ENCODE data around the gene AK2.
"Not testable (repeated sequence)": the region's sequence is repeated elsewhere in the genome, so short reads cannot be mapped to it uniquely, and the experiment has no call there.

The AK2 gene

DNA sequence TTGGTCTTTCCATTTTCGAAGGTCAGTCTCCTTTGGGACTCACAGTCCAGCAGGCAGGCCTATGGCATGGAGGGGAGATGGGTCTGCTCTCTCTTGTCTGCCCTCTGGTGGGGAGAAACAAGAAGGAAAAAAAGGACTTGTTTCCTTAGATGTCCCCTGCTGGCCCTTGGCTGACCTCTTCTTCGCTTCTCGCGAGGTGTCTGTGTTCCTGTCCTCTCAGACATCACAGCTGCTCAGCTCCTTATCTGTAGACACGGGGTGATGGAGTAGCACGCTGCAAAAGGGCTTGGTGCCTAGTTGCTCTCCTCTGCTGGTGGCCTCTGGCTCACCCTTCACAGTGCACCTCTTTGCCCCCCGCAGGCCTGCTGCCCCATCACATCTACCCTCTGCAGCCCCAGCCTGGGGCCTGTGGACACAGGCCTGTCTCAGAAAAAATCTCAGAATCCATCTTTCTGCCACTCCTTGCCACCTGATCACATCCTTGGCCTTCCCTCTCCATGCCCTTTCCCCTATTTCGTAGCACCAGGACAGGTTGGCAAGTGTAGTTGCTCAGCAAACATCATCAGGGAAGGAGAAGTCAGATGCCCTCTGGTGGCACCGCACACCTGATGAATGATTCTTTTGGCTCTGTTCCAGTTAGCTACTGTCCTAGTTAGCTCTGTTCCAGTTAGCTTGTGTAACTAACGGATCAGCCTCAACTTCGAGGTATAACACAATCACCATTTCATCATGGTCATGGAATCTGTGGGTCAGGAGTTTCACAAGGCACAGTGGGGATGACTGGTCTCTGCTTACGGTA, 18.7 kb upstream of the AK2 start:
- no peak for DNase-seq (ENCODE audit: low read depth in 2 of 2)

DNA sequence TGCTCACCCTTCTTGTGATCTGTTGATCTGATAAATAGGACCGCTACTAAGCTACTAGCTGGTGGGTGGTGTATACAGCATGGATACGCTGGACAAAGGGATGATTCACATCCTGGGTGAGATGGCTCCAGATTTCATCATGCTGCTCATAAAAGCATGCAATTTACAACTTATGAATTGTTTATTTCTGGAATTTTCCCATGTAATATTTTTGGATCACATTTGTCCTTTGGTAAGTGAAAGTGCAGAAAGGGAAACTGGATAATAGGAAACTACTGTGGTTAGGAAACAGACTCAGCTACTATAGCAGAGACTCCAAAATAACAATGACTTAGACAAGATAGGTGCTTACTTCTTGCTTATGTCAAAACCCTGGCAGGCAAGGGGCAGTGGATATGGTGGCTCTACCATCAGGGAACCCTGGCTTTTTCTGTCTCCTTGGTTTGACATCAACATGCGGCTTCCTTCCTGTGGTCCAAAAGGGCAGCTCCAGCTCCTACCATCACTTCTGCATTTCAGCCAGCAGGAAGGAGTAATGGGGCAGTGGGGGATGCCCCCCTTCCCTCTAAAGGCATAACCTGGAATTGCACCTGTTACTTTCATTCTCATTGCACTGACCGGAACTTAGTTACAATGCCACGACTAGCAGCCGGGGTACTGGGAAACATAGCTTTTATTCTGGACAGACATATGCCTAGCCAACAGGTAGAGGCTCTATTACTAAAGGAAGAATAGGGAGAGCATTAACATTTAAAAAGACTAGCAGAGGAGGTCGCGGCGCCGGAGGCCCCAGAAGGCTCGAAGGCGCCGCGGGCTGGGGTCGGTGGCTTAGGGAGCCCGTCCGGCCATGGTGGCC, 13.8 kb upstream of the AK2 start:
- no peak for DNase-seq (ENCODE audit: low read depth in 2 of 2)

DNA sequence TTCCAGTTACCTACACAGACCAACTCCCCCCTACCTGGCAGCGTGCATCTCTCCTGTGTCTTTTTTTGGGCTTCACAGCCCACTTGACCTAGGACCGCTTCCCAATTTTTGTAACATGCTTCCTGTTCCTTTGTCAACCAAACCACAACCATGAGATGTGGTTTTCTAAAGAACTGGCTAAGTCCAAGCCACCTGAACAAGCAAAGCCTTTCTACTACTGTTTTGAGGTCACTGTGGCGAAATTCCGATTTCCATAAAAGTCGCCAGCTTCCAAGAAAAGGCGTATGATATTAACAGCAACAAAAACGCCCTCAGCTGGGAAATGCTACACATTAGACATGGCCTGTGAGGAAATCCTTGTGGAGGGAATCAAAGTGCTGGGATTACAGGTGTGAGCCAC, 12.7 kb upstream of the AK2 start:
- no peak for DNase-seq (ENCODE audit: low read depth in 2 of 2)

DNA sequence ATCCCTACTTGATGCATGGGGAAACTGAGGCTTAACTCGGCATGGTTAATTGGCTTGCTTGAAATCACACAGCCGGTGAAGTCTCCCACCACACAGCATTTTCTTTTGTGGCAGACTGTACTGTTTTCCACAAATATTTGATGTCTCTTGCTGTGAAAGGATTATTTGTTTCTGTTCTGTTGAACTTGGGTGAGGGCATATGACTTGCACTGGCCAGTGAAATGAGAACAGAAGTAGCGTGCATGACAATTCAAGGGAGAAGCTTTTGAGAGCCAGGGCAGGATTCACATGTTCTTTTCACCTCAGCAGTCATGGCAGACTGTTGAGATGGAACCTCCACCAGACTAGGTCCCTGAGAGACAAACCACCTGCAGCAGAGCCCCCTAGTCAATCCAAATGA, 11.7 kb upstream of the AK2 start:
- no peak for DNase-seq (ENCODE audit: low read depth in 2 of 2)

DNA sequence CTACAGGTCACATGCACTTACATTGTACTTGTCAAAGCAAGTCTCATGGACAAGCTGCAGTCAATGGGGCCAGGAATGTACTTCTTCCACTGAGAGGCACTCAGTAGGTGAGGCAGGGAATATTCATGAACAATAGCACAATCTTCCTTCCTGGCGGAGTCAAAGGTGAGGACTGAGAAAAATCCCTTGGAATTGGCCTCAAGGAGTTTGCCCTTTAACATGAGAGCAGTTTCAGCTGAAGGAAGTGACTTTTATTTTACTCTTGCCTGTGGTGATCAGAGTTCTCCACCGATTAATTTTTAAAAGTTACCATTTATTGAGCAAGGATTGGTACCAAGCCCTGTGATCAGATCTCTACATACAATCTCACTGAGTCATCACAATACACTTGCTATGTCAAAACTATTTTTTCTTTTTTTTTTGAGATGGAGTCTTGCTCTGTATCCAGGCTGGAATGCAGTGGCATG, 11.2 kb upstream of the AK2 start:
- no peak for DNase-seq (ENCODE audit: low read depth in 2 of 2)

DNA sequence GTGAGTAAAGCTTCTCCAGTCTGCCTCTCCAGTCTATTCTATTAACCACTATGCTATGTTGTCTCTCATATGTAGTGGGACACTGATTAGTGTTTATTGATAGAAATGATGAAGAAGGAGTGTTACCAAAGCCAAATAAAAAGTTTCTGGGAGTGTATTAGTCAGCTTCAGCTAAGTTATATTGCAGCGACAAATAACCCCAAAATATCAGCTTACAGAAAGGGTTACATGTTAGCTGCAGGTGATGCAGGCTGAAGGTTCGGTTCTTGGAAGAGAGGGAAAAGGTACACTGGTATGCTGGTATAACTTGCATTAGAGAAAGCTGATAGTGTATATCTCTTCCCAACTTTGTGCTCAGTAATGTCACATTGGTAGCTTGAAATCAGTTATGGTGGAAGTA, 10.6 kb upstream of the AK2 start:
- no peak for DNase-seq (ENCODE audit: low read depth in 2 of 2)

DNA sequence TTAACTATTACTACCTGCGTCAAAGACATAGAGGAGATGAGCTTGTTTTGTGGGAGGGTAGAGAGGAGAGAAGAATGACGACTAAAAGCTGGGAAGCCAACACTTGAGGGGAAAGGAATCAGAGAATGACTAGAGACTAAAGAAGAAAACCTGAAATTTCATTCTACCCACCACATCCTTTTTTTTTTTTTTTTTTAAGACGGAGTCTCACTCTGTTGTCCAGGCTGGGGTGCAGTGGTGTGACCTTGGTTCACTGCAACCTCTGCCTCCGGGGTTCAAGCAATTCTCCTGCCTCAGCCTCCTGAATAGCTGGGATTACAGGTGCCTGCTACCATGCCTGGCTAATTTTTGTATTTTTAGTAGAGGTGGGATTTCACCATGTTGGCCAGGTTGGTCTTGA, 9.6 kb upstream of the AK2 start:
- not testable (repeated sequence) for DNase-seq (ENCODE audit: low read depth in 2 of 2)

DNA sequence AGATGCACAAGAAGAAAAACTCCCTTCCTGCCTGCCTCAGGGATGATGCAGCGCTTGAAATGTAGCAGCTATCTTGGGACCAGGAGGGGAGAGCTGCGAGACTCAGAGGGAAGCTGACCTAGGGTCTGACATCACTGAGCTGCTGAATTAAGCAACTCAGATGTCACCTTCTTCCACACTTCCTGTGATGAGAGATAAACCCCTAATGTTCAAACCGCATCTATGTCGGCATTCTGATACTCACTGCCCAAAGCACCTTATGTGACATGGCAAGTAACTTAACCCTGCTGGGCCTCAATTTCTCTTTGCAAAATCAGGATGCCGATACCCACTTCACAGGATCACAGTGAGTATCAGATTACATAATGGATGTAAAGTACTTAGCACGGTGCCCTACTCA, 9.1 kb upstream of the AK2 start:
- DNase-seq (ENCODE audit: low read depth in 2 of 2): no peak

DNA sequence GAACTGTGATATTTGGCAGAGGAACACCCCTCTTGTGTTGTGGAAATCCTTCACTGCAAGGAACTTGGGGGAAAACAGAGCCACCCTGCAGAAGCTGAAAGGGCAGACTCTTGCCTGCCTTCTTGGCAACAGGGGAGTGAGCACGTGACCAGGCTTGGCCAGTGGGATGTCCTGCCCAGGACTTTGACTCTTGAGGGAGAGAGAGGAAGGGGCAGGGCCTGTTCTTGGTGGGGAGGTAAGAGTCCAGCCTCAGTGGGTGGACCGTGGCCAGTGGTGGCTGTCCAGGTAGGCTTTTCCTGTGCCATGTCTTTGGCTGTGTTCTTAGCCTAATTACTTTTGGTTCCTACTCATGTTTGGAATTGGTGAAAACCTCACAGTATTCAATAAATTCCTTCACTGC, 8.6 kb upstream of the AK2 start:
- DNase-seq (ENCODE audit: low read depth in 2 of 2): no peak

DNA sequence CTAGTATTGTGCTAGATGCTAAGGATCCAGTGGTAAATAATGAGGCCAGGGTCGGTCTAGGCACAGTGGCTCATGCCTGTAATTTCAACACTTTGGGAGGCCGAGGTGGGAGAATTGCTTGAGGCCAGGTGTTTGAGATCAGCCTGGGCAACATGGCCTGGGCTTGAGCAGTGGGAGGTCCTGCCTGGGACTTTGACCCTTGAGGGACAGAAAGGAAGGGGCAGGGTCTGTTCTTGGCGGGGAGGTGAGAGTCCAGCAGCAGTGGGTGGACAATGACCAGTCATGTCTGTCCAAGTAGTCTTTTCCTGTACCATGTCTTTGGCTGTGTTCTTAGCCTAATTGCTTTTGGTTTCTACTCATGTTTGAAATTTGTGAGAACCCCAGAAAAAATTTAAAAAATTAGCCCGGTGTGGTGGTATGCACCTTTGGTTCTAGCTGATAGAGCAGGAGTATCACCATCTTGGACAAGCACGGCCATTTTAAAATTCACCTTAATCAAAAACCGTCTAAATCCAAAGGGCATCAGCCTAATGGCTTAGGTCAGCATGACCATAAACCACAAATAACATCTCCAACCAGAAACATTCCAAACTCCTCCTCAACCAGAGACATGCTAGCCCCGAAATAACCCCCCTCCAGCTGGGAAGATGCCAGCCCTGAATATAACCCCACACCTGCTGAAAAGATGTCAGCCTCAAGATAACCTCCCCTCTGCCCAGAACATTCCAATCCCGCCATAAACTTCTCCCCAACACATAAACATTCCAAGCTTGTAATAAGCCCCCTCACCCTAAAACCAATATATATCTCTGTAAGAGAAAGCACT, 6.8 kb upstream of the AK2 start:
- DNase-seq (ENCODE audit: low read depth in 2 of 2): no peak

DNA sequence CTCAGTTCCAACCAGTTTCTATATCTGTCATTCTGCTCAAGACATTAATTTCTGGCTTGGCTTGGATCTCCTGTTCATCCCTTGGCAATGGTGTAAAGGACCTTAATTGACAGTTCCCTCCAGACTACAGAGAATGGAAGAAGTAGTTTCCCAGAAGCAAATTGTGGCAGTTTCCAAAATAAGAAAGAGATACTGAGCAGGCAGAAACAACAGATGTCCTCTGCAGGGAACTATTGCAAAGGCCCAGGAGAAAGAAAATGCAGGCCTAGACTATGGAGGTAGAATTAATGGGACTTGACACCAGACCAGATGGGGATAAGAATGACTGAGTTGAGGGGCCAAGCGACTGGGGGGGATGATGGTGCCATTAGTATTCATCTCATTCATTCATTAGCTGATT, 6.1 kb upstream of the AK2 start:
- DNase-seq (ENCODE audit: low read depth in 2 of 2): no peak

DNA sequence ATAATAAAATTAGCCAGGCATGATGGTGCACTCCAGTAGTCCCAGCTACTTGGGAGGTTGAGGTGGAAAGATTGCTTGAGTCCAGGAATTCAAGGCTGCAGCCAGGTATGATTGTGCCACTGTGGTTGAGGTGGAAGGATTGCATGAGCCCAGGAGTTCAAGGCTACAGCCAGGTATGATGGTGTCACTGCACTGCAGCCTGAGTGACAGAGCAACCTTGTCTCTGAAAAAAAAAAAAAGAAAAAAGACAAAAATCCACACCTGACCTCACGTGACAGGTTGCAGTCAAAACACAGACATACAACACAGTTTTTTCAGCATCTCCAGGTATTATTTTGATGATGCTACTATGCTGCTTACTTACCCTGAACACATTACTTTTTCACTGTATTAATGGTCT, 4.3 kb upstream of the AK2 start:
- DNase-seq (ENCODE audit: low read depth in 2 of 2): no peak

DNA sequence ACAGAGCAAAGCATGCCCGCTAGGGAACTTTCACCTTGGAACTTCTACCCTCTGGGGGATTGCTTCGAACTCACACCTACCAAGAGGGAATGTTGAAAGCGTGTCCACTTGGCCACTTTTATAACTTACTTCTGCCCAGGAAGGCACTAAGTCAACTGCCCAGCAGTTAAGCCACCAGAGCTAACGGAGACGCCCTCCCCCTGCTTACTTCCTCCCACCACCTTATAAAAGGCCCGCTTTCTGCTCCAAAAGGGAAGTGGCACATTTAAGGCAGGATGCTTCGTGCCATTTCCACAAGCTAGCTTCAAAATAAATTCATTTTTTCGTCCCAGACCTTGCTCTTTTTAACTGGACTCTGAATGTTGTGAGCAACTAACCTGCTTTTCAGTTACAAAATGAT, 3.2 kb upstream of the AK2 start:
- no peak for DNase-seq (ENCODE audit: low read depth in 2 of 2)

DNA sequence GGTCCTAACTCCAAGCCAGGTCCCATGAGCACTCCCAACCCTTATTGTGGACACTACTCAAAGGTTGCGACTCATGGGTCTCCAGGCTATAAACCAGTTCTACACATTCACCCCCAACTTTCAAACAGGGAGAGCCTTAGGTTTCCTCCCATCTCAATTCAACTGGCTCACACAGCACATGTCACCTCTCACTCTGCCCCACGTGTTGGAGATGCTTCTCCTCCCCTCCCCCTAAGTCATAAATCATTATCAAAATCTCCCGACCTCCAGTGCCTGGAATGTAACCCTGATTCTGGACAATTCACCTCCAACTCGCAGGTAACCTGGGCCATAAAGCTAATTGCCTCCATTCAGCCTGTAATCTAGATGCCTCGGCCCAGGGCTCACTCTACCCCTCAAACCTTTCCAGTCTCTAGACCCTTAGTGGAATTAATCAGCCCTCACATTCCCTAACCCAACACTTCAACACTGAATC, 595 bp downstream of the AK2 start:
- no peak for DNase-seq (ENCODE audit: low read depth in 2 of 2)

DNA sequence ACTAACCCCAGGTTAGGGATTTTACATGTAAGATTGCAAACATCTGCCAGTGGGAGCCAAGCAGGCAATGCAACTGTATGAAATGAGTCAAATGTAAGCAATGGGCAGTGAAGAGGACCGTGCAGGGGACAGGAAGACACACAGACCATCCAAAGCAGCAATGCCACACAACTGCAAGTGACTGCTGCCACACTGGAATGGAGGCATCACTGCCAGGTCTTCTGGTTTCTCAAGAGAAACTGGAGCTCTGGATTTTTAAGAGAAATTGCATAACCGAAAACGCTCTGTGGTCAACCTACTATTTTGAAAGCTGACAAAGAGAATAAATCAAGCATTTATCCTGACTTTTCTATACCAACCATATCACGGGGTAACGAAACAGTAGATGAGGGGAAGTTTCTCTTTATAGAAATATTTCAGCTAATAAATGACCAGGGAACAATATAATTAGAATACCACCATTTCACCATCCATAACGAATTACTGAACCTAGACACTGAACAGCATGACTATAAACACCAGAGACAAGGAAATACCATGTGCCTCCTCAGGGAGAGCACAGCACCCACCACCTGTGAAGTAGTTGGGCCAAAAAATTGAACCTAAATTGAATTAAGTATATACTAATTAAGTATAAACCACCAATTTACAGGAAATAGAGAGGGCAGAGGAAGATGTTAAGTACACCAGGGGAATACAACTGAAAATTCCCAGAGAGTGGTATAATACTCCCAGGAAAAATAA, 4.4 kb downstream of the AK2 start:
- DNase-seq (ENCODE audit: low read depth in 2 of 2): no peak

DNA sequence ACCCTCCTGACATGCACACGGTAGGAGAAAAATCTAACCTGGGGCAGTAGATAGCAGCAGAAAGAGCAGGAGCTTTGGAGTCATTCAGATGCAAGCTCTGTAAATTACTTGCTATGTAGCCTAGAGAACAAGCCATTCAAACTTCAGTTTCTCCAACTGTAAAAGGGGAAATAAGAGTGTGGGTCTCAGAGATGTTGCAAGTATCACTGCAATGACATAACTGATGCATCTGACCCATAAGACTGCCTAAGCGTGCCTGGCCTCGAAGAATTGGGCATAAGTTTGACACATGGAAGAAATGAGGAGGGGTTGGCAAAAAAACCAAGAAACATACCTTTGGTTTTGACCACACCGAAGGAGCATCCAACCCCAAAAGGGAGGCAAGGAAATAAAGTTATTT, 5.2 kb downstream of the AK2 start:
- DNase-seq (ENCODE audit: low read depth in 2 of 2): no peak

DNA sequence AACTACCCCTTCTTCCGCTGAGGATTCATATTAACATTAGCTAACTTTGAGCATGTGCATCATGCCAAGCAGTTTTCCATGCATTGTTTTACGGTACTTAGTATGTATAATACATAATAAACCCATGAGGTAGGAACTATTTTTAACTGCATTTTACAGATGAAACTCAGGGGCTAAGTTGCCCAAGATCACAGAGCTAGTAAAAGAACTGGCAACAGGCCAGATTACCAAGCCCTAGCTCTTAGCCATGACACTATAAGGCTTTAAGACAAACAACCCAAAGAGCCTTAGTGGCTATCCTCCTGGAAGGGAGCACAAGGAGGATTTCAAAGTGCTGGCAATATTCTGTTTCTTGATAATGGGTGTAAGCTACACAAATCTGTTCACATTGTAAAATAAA, 6.1 kb downstream of the AK2 start:
- no peak for DNase-seq (ENCODE audit: low read depth in 2 of 2)

DNA sequence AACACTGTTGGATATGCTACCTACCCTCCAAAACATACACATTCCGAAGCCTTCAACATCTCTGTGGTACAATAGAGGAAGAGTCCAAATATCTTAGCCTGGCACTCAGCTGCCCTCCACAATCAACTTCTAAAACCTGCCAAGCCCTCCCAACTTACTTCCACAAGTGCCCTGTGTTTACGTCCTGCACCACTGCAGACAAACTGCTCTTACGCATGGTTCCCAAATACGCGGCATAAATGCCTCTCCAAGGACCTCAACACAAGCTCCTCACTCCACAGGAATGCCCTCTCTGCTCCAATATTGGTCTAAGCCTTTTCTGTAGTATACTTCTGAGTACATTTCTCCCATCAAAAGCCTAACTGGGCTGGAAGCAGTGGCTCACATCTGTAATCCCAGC, 6.8 kb downstream of the AK2 start:
- no peak for DNase-seq (ENCODE audit: low read depth in 2 of 2)

DNA sequence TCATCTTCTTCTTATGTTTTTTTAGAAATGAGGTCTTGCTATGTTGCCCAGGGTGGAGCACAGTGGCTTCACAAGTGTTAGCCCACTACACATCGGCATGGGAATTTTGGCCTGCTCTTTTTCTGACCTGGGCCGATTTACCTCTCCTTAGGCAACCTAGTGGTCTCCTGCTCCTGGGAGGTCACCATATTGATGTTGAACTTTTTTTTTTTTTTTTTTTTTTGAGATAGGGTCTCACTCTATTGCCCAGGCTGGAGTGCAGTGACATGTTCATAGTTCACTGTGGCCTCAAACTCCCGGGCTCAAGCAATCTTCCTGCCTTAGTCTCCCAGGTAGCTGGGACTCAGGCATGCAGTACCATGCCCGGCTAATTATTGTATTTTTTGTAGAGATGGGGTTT, 7.5 kb downstream of the AK2 start:
- DNase-seq (ENCODE audit: low read depth in 2 of 2): no peak

DNA sequence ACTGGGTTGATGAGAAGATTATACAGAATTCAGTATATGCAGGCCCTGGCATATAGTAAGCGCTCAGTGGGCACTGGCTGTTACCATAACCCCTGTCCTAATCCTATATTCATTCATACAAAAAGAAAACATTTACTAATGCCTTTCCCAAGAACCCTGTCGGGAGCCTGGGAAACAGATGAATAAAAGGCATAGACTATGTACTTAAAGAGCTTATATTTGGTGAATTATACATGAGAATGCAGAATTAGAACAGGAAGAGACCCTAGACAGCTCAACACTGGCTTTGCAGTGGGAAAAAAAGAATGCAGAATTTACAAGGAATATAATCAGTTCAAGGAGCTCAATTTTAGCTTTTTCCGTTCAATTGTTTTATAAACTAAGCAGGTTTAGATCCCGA, 10.9 kb downstream of the AK2 start:
- DNase-seq (ENCODE audit: low read depth in 2 of 2): no peak

DNA sequence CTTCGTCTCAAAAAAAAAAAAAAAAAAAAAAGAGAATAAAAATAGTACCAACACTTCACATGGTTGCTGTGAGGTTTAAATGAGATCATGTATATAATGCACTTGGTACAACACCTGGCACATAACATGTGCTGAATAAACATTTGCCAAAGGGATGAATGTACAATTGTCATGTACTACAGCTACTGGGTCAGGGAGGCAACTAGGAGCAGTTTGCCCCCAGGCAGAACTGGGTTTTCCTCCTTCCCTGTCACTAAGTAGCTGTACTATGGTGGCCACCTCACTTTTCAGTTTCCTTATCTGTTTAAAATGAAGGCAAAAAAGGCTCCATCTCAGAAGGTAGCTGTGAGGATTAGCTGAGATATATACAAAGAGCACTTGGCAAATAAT, 11.5 kb downstream of the AK2 start:
- no peak for DNase-seq (ENCODE audit: low read depth in 2 of 2)
